ENCODE data around the gene PNKD. TPM values are rescaled to one million over a fixed set of nuclear protein-coding genes. Genes with fewer than 3 reads are reported as not detected.
A peak's percentile ranks its signal among the peaks of the same experiment; 100 is the strongest.

Gene PNKD
- total RNA-seq, 1 donor from 2014 or later, result 13.5 TPM

GRCh38 chr2:218260166-218260565, 10.2 kb upstream of the PNKD start:
- Histone ChIP-seq H4K20me1 (ENCODE audit: low read depth) (no peaks in the 10 kb centered on the region), H3K79me2 (ENCODE audit: low read depth) (no peaks in the 10 kb centered on the region), H2AFZ (replicated peaks) (no peak overlapping the region), H3K27me3 (no peaks in the 10 kb centered on the region), H3F3A (ENCODE audit: low read depth) (peaks cover 28% of the 10 kb centered on the region), H3K27ac (no peak overlapping the region), H3K4me3 (no peak overlapping the region), H3K9ac (no peak overlapping the region), H3K4me1 (peaks cover 14% of the 10 kb centered on the region), H3K4me2 (peak overlapping the region; percentile 11), H3K36me3 (no peaks in the 10 kb centered on the region), H3K9me3 (ENCODE audit: low read depth) (no peaks in the 10 kb centered on the region)
- peaks cover 3% of the 10 kb centered on the region for H3K27me3 Mint-ChIP-seq (ENCODE audit: insufficient read depth, low read depth)
- TF ChIP-seq EZH2 (IDR thresholded peaks at IDR 0.05), result no peak
- no peak for TF ChIP-seq EZH2phosphoT487 (IDR thresholded peaks at IDR 0.05)
- TF ChIP-seq, protein P1, sequence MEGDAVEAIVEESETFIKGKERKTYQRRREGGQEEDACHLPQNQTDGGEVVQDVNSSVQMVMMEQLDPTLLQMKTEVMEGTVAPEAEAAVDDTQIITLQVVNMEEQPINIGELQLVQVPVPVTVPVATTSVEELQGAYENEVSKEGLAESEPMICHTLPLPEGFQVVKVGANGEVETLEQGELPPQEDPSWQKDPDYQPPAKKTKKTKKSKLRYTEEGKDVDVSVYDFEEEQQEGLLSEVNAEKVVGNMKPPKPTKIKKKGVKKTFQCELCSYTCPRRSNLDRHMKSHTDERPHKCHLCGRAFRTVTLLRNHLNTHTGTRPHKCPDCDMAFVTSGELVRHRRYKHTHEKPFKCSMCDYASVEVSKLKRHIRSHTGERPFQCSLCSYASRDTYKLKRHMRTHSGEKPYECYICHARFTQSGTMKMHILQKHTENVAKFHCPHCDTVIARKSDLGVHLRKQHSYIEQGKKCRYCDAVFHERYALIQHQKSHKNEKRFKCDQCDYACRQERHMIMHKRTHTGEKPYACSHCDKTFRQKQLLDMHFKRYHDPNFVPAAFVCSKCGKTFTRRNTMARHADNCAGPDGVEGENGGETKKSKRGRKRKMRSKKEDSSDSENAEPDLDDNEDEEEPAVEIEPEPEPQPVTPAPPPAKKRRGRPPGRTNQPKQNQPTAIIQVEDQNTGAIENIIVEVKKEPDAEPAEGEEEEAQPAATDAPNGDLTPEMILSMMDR (IDR thresholded peaks at IDR 0.05), result no peak
- H3K27ac Mint-ChIP-seq, result peak overlapping the region; percentile 3
- H3K4me3 Mint-ChIP-seq, result peak overlapping the region; percentile 1
- H3K9me3 Mint-ChIP-seq, result no peaks in the 10 kb centered on the region
- no peak for DNase-seq (ENCODE audit: low spot score)
- peaks cover 5% of the 10 kb centered on the region for H3K36me3 Mint-ChIP-seq
- H3K4me1 Mint-ChIP-seq, result peaks cover 34% of the 10 kb centered on the region

DNA sequence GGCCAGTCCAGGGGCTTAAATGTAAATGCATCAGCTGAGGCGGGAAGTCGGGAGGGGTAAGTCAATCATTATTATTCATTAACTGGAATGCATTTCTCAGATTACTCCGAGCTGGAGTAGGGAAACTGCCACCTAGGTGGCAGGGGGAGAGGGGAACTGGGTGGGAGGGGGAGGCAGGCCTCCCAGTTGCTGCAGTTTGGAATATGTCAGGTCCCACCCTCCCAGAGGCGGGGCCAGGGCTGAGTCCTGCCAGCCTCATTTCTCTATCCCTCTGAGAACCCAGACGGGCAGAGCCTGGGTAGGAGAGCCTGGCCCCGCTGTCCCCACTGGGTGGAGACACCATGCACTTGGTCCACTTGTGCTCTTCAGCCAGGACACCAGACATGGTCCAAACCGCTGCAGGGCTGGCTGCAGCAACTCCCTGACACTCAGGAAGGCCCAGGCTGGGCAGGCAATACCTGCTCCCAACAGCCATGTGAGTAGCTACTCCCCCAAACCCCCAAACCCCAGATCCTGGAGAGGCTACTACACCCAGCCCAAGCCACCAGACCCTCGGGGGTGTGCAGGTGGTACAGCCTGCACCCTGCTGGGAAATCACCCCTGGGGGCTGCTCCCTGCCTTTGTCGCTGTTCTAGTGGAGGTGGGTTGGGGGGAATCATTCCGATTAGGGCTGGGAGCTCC, 9.4 kb upstream of the PNKD start, which contains the start of gene GPBAR1:
Gene GPBAR1 (plus strand): TSS at position 274 of the 681 bp plus-strand sequence. CDS start 1,710 bp downstream, outside the sequence.
- no peaks in the 10 kb centered on the region for H3K27me3 ChIP-seq
- H3F3A ChIP-seq (ENCODE audit: low read depth), result peaks cover 21% of the 10 kb centered on the region
- H3K36me3 Mint-ChIP-seq, result peaks cover 9% of the 10 kb centered on the region
- H3K27me3 Mint-ChIP-seq (ENCODE audit: insufficient read depth, low read depth), result peaks cover 3% of the 10 kb centered on the region
- DNase-seq (ENCODE audit: low spot score), result peak; percentile 71
- H2AFZ ChIP-seq (replicated peaks), result no peak within 1 kb of the TSS
- no peaks in the 10 kb centered on the region for H3K9me3 ChIP-seq (ENCODE audit: low read depth)
- TF ChIP-seq EZH2phosphoT487 (IDR thresholded peaks at IDR 0.05) (no peak), EZH2 (IDR thresholded peaks at IDR 0.05) (no peak)
- TF ChIP-seq, protein P1 (IDR thresholded peaks at IDR 0.05), result no peak
- no peaks in the 10 kb centered on the region for H3K9me3 Mint-ChIP-seq
- H4K20me1 ChIP-seq (ENCODE audit: low read depth), result no peaks in the 10 kb centered on the region
- H3K9ac ChIP-seq, result no peak within 1 kb of the TSS
- H3K4me1 Mint-ChIP-seq, result peaks cover 34% of the 10 kb centered on the region
- H3K4me3 Mint-ChIP-seq, result peak within 1 kb of the TSS; percentile 61
- H3K4me3 ChIP-seq, result no peak within 1 kb of the TSS
- peak within 1 kb of the TSS; percentile 11 for H3K4me2 ChIP-seq
- H3K27ac ChIP-seq, result no peak within 1 kb of the TSS
- peaks cover 14% of the 10 kb centered on the region for H3K4me1 ChIP-seq
- no peaks in the 10 kb centered on the region for H3K36me3 ChIP-seq
- H3K79me2 ChIP-seq (ENCODE audit: low read depth), result no peaks in the 10 kb centered on the region
- H3K27ac Mint-ChIP-seq, result peak within 1 kb of the TSS; percentile 96

DNA sequence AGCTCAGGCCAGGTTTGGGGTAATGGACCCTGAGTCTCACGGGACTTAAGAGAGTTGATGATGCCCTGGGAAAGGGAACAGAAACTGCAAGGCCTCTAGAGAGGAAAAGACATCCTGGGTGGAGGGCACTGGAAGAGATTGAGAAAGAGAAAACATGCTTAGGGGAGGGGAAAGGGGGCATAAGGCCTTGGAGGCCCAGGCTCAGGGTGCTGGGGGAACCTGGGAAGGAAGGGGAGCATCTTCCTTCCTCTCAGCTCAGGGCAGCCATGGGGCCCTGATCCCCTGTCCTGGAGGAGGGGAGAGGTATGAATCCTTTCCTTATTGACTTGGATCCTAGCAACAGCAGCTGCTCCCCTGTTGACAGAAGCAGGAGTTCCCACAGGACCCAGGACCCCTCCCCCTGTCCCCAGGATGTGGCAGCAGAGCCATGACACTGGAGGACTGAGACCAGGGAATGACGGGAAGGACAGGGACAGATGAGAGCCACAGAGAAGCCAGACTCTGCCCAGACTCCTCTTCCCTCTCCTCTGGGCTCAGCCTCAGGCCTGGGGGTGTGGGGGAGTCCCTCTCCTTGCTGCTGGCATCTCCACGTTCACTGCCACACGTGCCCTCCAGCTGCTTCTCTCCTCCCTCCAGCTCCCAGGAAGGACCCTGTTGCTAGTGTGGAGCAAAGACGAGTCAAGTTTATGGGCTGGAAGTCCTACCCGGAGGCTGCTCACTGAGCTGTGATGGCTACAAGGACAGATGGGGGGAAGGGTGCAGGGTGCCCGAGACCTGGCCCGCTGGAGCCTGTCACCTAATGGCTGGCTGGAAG, 8.7 kb upstream of the PNKD start:
- H3K36me3 ChIP-seq, result no peaks in the 10 kb centered on the region
- H3K79me2 ChIP-seq (ENCODE audit: low read depth), result no peaks in the 10 kb centered on the region
- TF ChIP-seq, protein P1 (IDR thresholded peaks at IDR 0.05), result no peak
- TF ChIP-seq EZH2 (IDR thresholded peaks at IDR 0.05) (no peak), EZH2phosphoT487 (IDR thresholded peaks at IDR 0.05) (no peak)
- peak overlapping the region; percentile 11 for H3K4me2 ChIP-seq
- Mint-ChIP-seq H3K27ac (peak overlapping the region; percentile 84), H3K9me3 (no peaks in the 10 kb centered on the region), H3K36me3 (peaks cover 8% of the 10 kb centered on the region), H3K4me3 (peak overlapping the region; percentile 61), H3K27me3 (ENCODE audit: insufficient read depth, low read depth) (peaks cover 6% of the 10 kb centered on the region), H3K4me1 (peaks cover 34% of the 10 kb centered on the region)
- H4K20me1 ChIP-seq (ENCODE audit: low read depth), result no peaks in the 10 kb centered on the region
- no peak overlapping the region for H2AFZ ChIP-seq (replicated peaks)
- peaks cover 19% of the 10 kb centered on the region for H3F3A ChIP-seq (ENCODE audit: low read depth)
- H3K9me3 ChIP-seq (ENCODE audit: low read depth), result no peaks in the 10 kb centered on the region
- no peak overlapping the region for H3K27ac ChIP-seq
- no peak overlapping the region for H3K9ac ChIP-seq
- no peak overlapping the region for H3K4me3 ChIP-seq
- peak; percentile 23 for DNase-seq (ENCODE audit: low spot score)
- peaks cover 14% of the 10 kb centered on the region for H3K4me1 ChIP-seq
- H3K27me3 ChIP-seq, result no peaks in the 10 kb centered on the region

Data from neural progenitor cell (in vitro differentiated cells).